HG02981 (cell line): ENCODE data around the gene DOK1.
A peak's percentile ranks its signal among the peaks of the same experiment; 100 is the strongest.

Source experiments
- ATAC-seq: cut with Tn5 transposase; IDR thresholded peaks from one replicate; pipeline ENCODE4 v1.9.1; 2021; ENCODE audit warnings: mild to moderate bottlenecking, moderate library complexity; ENCODE audit not compliant: unreplicated experiment

Gene DOK1

DNA sequence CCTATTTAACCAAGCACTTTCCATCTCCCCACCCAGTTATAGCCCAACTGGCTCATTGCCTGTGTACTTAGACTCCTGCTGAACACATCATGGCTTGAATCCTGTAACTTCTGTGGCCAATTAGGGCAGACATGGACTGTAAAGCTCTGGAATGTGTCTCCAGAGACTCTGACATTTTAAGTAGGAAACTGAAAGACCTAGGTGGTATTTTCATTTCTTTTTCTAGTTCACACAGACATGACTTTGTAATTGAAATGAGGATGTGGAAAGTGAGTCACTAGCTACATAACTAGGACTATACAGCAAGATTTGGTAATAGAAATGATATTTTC, 12.2 kb downstream of the DOK1 start:
- ATAC-seq, result no peak

DNA sequence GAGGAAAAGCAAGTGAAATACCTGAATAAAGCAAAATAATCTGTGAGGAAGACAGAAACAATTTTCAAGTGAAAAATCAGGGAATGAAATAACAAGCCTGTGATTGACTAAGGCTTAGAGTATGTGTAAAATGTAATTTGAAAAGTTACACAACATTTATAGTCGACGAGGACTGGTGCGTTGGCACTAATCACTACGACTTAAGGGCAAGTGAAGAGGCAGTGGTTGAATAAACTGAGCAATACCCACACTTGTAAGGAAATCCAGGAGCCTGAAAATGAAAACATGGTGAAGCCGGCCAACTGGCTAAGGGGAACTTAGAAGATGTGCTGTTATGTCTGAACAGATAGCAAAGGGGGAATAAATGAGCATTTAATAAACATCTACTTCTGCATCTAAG, 13.4 kb downstream of the DOK1 start:
- no peak for ATAC-seq

DNA sequence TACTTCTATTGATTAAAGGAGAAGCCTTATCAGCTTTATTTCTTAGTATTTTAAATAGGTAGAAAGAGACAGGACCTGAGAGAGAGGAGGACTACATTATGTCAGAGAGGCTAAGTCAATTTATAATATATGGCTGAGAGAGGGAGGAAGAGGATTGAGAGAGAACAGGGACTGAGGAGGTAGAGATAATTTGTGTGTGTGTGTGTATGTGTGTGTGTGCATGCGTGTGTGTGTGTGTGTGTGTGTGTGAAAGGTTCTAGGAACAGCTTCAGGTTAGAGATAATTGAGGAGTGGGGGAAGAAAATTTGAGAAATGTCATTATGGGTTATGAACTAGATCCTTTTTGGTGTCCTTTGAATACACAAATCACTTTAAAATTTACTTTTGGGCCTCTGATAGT, 15.2 kb downstream of the DOK1 start:
- ATAC-seq, result no peak

DNA sequence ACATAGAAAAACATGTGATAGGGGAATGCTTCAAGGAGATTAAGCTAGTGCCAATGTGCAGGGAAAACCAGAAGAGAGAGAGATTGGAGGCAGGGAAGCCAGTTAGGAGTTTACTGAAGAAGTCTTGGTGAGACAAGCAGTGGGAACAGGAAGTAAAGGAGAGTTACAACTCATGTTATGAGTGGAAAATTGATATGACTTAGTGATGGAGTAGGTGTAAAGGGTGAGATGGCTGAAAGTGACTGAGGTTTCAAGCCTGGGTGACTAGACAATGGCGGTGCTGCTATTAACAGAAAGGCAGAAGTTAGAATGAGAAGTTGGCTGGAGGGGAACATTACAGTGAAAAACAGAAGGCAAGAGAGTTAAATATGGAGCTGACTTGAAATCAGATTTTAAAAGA, 16.5 kb downstream of the DOK1 start:
- ATAC-seq, result peak; percentile 64

DNA sequence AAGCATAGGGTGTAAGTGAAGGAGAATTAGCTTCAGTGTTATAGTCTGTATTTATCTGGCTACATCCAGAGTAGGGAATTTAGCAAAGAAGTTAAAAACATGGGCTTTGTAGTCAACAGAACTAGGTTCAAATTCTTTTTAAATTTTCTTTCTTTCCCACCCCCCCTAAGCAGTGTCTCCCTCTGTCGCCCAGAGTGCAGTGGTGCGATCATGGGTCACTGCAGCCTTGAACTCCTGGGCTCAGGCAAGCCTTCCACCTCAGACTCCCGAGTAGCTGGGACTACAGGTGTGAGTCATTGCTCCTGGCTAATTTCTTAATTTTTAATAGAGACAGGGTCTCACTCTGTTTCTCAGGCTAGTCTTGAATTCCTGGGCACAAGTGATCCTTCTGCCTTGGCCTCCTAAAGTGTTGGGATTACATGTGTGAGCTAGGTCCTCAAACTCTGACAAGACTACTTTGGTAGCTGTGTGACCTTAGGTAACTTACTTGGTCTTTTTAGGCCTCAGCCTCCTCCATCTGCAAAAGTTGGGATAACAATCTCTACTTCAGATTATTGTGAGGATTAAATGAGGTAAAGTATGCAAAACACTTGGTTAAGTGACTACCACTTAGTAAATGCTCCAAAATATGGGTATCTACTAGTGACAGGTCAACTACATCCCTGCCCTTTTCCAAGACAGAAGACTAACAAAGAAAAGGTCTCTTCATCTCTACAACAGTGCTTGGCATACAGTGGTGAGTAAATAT, 17.8 kb downstream of the DOK1 start:
- ATAC-seq, result no peak

DNA sequence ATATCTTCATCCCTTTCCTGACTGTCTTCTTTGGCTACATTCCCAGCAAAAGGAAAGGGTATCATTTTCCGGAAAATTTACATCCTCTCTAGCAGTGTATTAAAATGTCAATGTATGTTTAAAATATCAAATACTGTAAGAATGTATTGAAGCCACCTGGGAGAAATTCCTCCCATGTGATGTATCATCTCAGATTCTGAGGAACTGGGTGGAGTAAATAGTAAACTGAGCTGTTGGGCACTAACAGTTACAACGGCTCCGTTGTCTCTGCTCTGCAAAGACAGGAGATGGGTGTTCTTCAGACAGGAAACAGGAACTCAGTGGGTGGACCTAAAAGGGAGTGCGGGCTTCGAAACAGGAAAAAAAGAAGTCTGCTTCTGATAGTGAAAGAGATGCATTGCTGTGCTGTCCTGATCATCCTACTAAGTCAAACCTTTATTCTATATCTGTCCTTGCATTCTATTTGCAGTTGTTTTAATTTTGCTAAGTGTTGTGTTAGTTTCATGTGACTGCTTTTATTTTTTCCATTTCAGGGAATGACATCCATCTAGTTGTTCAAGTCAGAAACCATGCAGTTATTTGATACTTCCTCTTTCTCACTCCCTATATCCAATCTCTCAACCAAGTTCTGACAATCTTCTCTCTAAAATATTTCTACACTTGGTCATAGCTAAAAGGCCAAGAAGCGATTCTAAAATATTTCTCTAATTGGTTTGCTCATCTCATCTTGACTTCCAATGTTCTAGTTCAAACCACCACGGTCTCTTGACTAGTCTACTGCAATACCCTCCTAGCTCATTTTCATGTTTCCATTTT, 19.4 kb downstream of the DOK1 start:
- peak; percentile 38 for ATAC-seq

DNA sequence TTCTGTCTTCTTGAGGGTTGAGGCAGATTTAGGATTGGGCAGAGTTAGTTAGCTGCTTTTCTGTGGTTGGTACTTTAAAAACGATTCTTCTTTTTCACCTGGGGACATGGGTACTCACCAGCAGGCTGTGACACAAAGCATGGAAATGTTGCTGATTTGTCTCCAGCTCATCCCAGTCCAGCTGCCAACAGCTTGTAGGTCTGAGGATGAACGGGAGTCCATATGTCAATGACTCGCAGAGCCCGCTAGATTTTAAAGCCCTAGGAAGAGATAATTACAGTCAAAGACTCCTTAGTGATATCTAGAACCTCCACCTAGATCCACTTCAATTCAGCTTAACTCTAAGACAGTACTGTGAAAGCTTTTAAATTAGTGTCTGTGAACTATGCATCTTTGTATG, 20.8 kb downstream of the DOK1 start:
- no peak for ATAC-seq

DNA sequence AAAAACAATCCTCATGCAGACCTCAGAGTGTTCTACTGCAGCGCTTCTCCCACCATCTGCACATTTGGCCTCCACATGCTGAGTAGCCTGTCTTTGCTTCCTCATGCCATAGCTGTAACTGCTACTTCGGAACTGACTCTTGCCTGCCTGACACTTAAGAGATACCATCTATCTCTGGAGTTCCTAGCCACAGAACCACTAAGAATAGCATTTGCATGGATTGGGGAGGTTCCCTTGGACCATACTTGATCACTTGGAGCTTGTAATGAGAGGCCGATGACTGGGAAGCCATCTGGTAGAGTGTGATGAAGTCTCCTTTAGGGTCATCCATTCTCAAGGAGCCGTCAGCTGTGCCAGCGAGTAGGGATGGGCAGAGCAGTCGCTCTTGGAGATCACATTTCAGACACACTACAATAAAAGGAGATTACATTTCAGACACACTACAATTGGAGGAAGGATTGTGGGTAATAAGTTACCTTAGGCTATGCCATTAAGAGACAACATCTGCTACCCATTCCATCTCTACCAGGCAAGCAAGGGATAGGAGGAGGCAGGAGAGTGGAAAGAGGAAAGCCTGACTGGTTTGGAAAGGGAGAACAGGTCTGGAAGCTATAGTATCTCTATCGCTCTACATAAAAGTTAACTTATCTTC, 21.8 kb downstream of the DOK1 start:
- no peak for ATAC-seq

DNA sequence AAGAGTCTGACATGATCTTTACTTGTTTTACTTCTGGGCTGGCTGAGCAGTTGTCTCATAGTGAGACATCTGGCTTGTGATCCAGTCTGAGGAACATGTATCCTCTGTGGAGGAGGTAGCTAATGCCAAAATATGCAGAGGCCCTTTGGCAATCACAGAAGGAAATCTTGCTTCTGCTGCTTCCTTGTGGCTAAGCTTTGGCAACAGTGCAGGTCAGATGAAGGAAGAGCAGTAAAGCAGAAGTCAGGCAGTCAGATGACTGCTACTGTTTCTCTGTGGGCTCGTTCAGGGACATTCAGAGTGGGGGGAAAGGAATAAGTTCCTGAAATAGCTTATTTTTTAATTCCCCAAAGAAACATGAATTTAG, 22.3 kb downstream of the DOK1 start:
- no peak for ATAC-seq

DNA sequence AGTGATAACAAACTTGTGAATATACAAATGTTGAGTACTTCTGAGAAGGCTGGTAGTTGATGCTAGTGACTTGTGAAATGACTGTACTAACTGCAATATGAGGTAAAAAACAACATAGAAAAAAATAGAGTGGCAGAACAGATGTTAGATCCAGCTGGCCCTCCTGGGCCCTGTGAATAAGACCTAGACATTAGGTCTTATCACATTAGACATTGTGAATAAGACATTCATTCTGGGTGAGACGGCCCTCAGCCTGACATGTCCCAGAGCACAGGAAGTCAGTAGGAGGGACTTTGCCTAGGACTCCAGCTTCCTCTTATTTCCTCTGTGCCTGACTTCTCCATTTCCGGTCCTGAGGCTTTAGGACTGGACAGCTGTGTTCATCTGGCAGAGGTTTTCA, 22.9 kb downstream of the DOK1 start:
- ATAC-seq, result no peak

DNA sequence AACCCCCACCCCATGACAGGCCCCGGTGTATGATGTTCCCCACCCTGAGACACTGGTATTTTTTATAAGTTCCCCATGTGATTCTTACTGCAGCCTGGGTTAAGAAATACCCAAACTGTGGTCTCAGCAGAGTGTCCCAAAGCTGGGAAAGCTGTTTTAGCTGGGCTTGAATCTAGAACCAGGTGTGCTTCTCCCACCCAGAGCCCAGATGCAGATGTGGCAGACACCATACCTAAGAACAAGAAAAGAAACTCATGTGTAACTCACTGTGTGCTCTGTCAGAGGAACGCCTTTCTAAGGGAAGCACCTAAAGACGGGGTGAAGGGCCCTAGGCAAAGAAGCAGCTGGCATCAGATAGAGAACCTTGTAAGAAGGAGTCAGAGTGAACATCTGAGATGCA, 23.9 kb downstream of the DOK1 start:
- no peak for ATAC-seq

DNA sequence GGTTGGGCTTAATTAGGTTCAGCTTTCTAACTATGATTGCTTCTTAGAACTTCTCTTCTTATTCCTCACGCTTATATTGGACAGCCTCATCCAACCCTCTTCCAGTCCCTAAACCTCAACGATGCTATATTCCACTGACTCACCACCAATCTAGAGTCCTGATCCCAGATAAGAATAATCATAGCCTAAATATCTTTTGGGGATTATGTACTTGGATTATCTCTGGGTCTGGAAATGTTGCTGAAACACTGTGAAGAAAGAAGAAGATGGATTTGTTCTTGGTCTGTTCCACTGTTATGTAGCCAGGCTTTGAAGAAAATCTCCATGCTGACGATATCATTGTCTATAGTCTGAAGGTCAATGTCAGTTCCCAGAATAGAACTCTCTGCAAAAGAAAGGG, 26.9 kb downstream of the DOK1 start:
- no peak for ATAC-seq

DNA sequence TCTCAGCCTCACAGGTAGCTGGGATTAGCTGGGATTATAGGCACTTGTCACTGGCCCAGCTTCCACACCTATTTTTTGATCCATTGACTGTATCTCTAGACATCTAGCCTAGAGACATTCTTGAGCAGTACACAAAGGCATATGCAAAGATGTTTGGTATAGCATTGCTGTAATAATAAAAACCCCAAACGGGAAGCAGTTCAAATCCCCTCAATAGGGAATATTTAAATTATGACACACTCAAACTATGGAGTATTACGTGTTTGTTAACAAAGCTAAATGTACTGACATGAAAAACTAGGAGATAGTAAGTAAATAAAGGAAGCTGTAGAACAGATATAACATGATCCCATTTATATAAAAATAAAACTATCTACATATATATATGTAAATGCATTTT, 27.7 kb downstream of the DOK1 start:
- no peak for ATAC-seq

DNA sequence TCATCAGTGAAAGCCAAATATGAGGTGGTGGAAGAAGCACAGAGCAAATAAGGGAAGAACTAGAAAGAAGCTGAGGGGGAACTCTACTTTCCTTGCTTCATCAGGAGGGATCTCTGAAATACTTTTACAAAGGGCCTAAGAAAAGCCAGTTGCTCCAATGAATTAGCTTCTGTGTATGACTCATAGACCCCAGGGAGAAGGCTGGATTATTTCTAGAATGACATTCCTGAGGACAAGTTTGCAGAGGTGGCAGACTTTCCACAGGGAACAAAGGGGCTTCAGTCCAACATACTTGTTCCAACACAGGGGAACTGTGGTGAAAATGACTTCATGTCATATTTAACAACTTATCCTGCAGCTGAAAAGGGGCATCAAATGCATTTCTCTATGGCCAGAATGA, 29.0 kb downstream of the DOK1 start:
- no peak for ATAC-seq

DNA sequence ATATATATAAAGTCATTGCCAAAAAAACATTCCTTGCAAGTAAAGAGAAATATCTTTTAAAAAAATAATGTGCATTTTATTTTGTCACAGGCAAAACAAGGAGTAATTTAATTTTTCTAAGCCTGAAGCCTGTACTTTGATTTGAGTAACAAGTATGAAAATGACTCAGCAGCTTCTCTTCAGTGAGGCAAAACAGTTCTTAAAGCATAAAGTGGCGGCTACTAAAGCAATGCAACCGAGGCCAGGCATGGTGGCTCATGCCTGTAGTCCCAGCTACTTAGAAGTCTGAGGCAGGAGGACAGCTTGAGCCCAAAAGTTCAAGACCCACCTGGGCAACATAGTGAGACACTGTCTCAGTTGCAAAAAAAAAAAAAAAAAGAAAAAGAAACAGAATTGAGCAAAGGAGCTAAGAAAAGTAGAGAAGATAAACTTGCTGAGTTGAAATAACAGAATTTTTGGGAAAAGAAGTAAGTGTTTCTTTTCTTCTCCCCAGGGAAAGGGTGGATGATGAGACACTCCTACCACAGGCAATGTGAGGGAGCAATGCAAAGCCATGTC, 29.6 kb downstream of the DOK1 start:
- ATAC-seq, result no peak

DNA sequence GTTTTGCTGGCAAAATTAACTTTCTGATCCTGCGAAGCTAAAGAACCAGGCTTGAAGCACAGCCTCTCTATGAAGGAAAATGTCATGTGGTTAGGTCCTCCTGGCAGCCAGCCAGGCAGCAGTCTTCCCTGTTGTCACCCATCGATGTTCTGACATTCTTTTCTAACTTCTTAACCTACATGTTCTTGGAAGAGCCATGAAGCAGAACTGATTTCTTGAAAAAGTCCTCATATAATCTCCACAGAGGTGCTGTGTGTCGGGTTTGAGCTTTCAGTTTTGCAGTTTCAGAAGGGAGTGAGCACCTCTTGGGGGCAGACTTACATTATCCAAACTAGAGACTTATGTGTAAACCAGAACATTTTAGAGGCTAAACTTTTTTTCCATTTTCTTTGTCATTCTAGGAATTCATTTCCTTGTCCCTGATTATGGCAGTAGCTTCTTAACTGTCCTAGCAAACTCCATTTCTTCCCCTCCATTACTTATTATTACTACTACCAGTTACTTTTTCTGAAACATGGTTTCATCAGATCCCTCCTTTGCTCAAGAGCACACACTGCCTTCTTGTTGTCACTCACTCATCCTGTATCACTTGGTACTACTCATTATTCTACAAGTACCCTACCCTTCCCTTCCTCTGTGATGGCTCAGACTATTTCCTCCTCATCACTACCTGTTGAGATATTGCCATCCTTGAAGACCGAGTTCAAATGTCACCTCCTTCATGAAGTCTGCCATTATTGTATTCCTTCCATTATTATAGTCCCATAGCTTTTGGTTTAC, 31.1 kb downstream of the DOK1 start:
- ATAC-seq, result no peak

DNA sequence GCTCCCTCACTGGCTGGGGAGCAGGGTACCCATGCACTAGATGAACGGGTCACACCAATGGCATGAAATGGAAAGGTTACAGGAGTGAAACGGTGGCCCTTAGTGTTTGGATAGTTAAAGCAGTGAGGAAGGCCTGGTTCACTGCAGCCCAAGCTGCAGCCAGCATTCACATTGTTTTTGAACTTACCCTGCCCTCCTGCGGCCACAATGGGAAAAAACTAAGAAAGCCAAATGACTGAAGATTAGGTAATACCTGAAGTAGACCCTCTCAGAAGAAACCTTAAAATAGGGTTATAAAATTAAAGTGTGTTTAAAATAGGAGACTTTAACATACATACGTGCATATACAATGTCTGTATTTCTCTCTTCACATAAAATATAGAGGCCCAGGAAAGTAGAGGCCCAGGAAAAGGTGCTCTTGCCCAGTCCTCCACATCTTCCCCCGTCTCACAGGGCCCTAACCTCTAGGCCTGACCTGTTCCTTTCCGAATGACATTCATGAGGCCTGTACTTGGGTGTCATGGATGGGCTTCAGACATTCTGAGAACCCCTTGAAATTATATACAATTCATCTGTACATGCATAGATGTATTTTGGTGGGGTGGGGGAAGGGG, 33.3 kb downstream of the DOK1 start:
- peak; percentile 68 for ATAC-seq

DNA sequence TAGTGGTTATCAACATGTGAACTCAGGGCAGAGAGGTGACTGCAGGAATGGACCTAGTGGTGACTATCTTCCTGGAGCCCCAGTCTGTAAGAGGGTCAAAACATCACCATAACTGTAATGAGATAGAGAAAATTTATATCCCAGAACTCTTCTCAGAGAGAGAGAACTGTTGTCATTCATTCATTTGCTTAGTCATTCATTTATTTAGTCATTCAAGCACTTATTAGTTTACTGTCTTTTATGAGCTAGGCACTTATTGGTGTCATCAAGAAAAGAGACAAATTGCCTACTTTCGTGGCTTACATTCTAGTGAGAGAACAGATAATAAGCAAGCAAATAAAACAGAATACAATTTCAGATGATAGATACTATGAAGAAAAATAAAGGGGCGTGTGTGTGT, 34.1 kb downstream of the DOK1 start:
- ATAC-seq, result no peak

DNA sequence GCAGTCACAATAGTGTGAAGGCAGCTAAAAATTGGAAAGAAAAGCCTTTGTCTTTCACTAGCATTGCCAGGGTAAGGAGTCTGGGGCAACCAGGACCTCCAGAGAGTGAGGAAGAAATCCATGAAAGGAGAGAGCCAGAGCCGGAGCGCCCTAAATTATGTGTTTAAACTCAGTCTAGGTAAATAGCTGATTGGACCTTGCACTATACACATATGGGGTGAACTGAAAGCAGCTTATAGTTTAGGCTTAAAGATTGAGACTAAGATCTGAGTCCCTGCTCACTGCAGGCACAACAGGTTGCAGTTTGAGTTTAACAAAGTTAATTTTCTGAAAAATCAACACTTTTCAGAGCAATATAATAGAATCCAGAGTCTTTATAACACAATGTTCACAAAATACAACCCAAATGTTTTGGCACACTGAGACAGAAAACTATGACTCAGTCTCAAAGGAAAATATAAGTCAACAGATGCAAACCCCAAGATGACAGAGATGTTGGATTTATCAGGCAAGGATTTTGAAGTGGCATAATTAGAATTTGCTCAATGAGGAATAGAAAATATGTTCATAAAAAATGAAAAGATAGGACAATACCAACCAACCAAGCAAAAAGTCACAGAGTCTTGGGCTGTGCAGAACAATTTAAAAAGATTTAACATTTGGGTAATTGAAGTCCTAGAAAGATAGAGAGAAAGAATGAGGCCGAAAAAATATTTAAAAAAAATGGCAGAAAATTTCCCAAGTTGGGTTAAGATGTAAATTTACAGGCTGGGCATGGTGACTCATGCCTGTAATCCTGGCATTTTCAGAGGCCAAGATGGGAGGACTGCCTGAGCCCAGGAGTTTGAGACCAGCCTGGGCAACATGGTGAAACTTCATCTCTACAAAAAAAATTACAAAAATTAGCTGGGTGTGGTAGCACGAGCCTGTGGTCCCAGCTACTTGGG, 39.6 kb downstream of the DOK1 start:
- ATAC-seq, result no peak

DNA sequence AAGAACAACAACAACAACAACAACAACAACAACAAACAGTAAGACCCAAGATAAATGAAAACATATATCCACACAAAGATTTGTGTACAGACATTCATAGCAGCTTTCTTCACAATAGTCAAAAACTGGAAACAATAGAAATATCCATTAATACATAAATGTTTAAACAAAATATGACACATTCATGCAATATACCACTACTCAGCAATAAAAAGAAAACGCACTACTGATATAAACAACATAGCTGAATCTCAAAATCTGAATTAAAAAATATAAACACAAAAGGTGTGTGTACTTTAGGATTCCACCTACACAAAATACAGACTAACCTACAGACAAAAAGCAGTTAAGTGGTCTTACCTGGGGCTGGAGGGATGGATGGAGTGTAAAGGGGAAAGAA, 42.1 kb downstream of the DOK1 start:
- ATAC-seq, result no peak
